H1 (cell line): ENCODE data around the gene DEFB126.

Source experiments
- CEBPB ChIP-seq: IDR thresholded peaks from 2 replicates; pipeline ENCODE4 v1.6.1; 2012; ENCODE audit warnings: low read depth, low read length
- GABPA ChIP-seq: IDR thresholded peaks from 2 replicates; pipeline ENCODE4 v1.6.1; 2011; ENCODE audit warnings: mild to moderate bottlenecking, low read length, moderate library complexity, borderline replicate concordance; ENCODE audit not compliant: insufficient read depth
- HDAC6 ChIP-seq: IDR thresholded peaks from one replicate; pipeline ENCODE4 v1.7.1; 2012; ENCODE audit warnings: low read depth, mild to moderate bottlenecking, inconsistent platforms, low read length, moderate library complexity
- JUND ChIP-seq: IDR thresholded peaks from 2 replicates; pipeline ENCODE4 v1.6.1; 2011; ENCODE audit warnings: mild to moderate bottlenecking, improper control_type of control experiment, low read length
- RFX5 ChIP-seq: IDR thresholded peaks from 2 replicates; pipeline ENCODE4 v1.6.1; 2011; ENCODE audit warnings: low read depth, low read length, improper control_type of control experiment, borderline replicate concordance
- SAP30 ChIP-seq: fragments of 300-600 bp; sonication (generic); IDR thresholded peaks from 2 replicates; pipeline ENCODE4 v1.7.1; 2012; ENCODE audit warnings: low read length, moderate library complexity, mild to moderate bottlenecking, inconsistent platforms; ENCODE audit not compliant: insufficient read depth, insufficient replicate concordance
- TF ChIP-seq, protein P1 (sequence below), 3 experiments: IDR thresholded peaks; 1 replicate in 2 of 3; 2 replicates in 1 of 3; pipeline versions ENCODE4 v1.5.1 to v1.6.1; 2011; ENCODE audit warnings: low read length in 3 of 3, mild to moderate bottlenecking in 3 of 3, inconsistent platforms in 2 of 3, low read depth in 1 of 3, moderate library complexity in 1 of 3; ENCODE audit not compliant: insufficient read depth in 1 of 3; ENCODE audit errors: control extremely low read depth in 1 of 3
- TF ChIP-seq, protein P2 (sequence below): IDR thresholded peaks from 2 replicates; pipeline ENCODE4 v1.6.1; 2011; ENCODE audit warnings: low read depth, mild to moderate bottlenecking, low read length; ENCODE audit not compliant: insufficient read depth

DNA sequence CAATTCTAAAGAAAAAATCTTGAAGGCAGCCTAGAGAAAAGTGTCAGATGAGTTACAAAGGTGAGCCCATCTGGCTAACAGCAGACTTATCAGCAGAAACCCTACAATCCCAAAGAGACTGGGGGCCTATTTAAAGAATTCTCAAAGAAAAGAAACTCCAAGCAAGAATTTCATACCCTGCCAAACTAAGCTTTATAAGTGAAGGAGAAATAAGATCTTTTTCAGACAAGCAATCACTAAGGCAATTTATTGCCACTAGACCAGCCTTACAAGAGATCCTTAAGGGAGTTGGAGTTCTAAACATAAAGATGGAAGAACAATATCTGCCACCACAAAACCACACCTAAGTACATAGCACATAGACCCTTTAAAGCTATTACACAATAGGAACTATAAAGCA, 24.9 kb upstream of the DEFB126 start:
- no peak for TF ChIP-seq RFX5
- TF ChIP-seq, protein P1, sequence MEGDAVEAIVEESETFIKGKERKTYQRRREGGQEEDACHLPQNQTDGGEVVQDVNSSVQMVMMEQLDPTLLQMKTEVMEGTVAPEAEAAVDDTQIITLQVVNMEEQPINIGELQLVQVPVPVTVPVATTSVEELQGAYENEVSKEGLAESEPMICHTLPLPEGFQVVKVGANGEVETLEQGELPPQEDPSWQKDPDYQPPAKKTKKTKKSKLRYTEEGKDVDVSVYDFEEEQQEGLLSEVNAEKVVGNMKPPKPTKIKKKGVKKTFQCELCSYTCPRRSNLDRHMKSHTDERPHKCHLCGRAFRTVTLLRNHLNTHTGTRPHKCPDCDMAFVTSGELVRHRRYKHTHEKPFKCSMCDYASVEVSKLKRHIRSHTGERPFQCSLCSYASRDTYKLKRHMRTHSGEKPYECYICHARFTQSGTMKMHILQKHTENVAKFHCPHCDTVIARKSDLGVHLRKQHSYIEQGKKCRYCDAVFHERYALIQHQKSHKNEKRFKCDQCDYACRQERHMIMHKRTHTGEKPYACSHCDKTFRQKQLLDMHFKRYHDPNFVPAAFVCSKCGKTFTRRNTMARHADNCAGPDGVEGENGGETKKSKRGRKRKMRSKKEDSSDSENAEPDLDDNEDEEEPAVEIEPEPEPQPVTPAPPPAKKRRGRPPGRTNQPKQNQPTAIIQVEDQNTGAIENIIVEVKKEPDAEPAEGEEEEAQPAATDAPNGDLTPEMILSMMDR (IDR thresholded peaks at IDR 0.05; ENCODE audit: control extremely low read depth in 1 of 3, insufficient read depth in 1 of 3, low read depth in 1 of 3, low read length in 3 of 3), result no peak
- TF ChIP-seq CEBPB, result no peak
- no peak for TF ChIP-seq GABPA
- TF ChIP-seq, protein P2, sequence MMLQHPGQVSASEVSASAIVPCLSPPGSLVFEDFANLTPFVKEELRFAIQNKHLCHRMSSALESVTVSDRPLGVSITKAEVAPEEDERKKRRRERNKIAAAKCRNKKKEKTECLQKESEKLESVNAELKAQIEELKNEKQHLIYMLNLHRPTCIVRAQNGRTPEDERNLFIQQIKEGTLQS, result no peak
- no peak for TF ChIP-seq JUND
- TF ChIP-seq HDAC6, result no peak
- TF ChIP-seq SAP30, result no peak
